ENCODE measurements around the gene UBTD1.

UBTD1 gene

GRCh38 chr10:97498841-97499560 is at the start of gene UBTD1:
Gene UBTD1 (plus strand): TSS chr10:97498924. CDS start chr10:97499204, 280 bp downstream.
- Histone ChIP-seq H3K9ac (peak within 1 kb of the TSS; percentile 81 to 93 (median 91)), H3K27me3 (peaks cover 14 to 39% (median 37%) of the 10 kb centered on the region in 11 experiments), H3K4me2 (peak within 1 kb of the TSS; percentile 84 to 100 (median 98)), H3K36me3 (peaks cover 0 to 12% (median 5%) of the 10 kb centered on the region in 11 experiments; a peak in 5 of 22 replicates), H3K4me3 (peak within 1 kb of the TSS; percentile 84 to 98 (median 92)), H3K27ac (peak within 1 kb of the TSS; percentile 72 to 93 (median 89)), H4K20me1 (peaks cover 25 to 77% (median 58%) of the 10 kb centered on the region in 11 experiments; a peak in 20 of 22 replicates), H3K9me3 (replicated peaks in 1 of 11) (0 out of 22 replicates have a peak, but pooled peaks cover 0 to 5% (median 0%) of the 10 kb centered on the region in 11 experiments), H3K4me1 (peaks cover 48 to 74% (median 50%) of the 10 kb centered on the region in 10 experiments)
- no peak for TF ChIP-seq Cebpa-rat (IDR thresholded peaks at IDR 0.05)

- H3K9ac ChIP-seq: no peak overlapping the region
- peaks cover 25 to 94% (median 84%) of the 10 kb centered on the region in 11 experiments; a peak in 21 of 22 replicates for H4K20me1 ChIP-seq
- H3K4me1 ChIP-seq: peaks cover 20 to 37% (median 24%) of the 10 kb centered on the region in 10 experiments
- no peak overlapping the region for H3K4me3 ChIP-seq
- H3K27ac ChIP-seq: no peak overlapping the region
- no peak overlapping the region; a peak in 1 of 22 replicates for H3K4me2 ChIP-seq
- H3K36me3 ChIP-seq: peaks cover 56 to 78% (median 59%) of the 10 kb centered on the region in 11 experiments
- TF ChIP-seq Cebpa-rat (IDR thresholded peaks at IDR 0.05): no peak
- H3K27me3 ChIP-seq: no peaks in the 10 kb centered on the region
- no peaks in the 10 kb centered on the region for H3K9me3 ChIP-seq (replicated peaks in 1 of 11)
These were observed 47.9 kb upstream of the UBTD1 start for GRCh38 chr10:97450828-97451227.

- no peak for TF ChIP-seq Cebpa-rat (IDR thresholded peaks at IDR 0.05)
- Histone ChIP-seq H3K27me3 (no peaks in the 10 kb centered on the region), H3K9me3 (replicated peaks in 1 of 11) (no peaks in the 10 kb centered on the region), H3K4me1 (peaks cover 18 to 37% (median 22%) of the 10 kb centered on the region in 10 experiments), H3K4me2 (no peak overlapping the region), H3K36me3 (peaks cover 64 to 86% (median 66%) of the 10 kb centered on the region in 11 experiments), H3K4me3 (no peak overlapping the region), H4K20me1 (peaks cover 24 to 98% (median 87%) of the 10 kb centered on the region in 11 experiments; a peak in 21 of 22 replicates), H3K9ac (no peak overlapping the region), H3K27ac (no peak overlapping the region)
These were observed 47.1 kb upstream of the UBTD1 start for GRCh38 chr10:97451605-97452004.

GRCh38 chr10:97452352-97452751 is 46.4 kb upstream of the UBTD1 start:
- Histone ChIP-seq H3K27ac (no peak overlapping the region), H4K20me1 (peaks cover 18 to 96% (median 84%) of the 10 kb centered on the region in 11 experiments; a peak in 21 of 22 replicates), H3K4me1 (peaks cover 11 to 30% (median 14%) of the 10 kb centered on the region in 10 experiments), H3K9ac (no peak overlapping the region), H3K4me3 (no peak overlapping the region), H3K4me2 (no peak overlapping the region), H3K36me3 (peaks cover 72 to 91% (median 74%) of the 10 kb centered on the region in 11 experiments), H3K27me3 (no peaks in the 10 kb centered on the region), H3K9me3 (replicated peaks in 1 of 11) (no peaks in the 10 kb centered on the region)
- TF ChIP-seq Cebpa-rat (IDR thresholded peaks at IDR 0.05): no peak

- no peak for TF ChIP-seq Cebpa-rat (IDR thresholded peaks at IDR 0.05)
- Histone ChIP-seq H3K36me3 (peaks cover 93 to 97% (median 95%) of the 10 kb centered on the region in 11 experiments), H4K20me1 (peaks cover 17 to 89% (median 65%) of the 10 kb centered on the region in 11 experiments; a peak in 21 of 22 replicates), H3K9ac (peak overlapping the region in 5 of 11 experiments; percentile 0 to 25 (median 9); a peak in 3 of 22 replicates), H3K4me3 (no peak overlapping the region), H3K27ac (no peak overlapping the region; a peak in 1 of 22 replicates), H3K9me3 (replicated peaks in 1 of 11) (no peaks in the 10 kb centered on the region), H3K27me3 (no peaks in the 10 kb centered on the region), H3K4me1 (peaks cover 0 to 11% (median 0%) of the 10 kb centered on the region in 10 experiments; a peak in 5 of 20 replicates), H3K4me2 (no peak overlapping the region)
These were observed 44.2 kb upstream of the UBTD1 start for GRCh38 chr10:97454330-97455036.

GRCh38 chr10:97456034-97456685 is 42.6 kb upstream of the UBTD1 start:
- peak overlapping the region in 1 of 11 experiments; percentile 25; a peak in 1 of 22 replicates for H3K9ac ChIP-seq
- H3K9me3 ChIP-seq (replicated peaks in 1 of 11): no peaks in the 10 kb centered on the region
- H4K20me1 ChIP-seq: peaks cover 11 to 87% (median 60%) of the 10 kb centered on the region in 11 experiments; a peak in 21 of 22 replicates
- TF ChIP-seq Cebpa-rat (IDR thresholded peaks at IDR 0.05): no peak
- H3K36me3 ChIP-seq: peaks cover 99 to 100% (median 100%) of the 10 kb centered on the region in 11 experiments
- H3K27ac ChIP-seq: no peak overlapping the region
- peaks cover 0 to 8% (median 0%) of the 10 kb centered on the region in 10 experiments; a peak in 2 of 20 replicates for H3K4me1 ChIP-seq
- H3K4me3 ChIP-seq: no peak overlapping the region
- H3K27me3 ChIP-seq: no peaks in the 10 kb centered on the region
- no peak overlapping the region for H3K4me2 ChIP-seq

- H3K4me2 ChIP-seq: no peak overlapping the region
- H3K4me3 ChIP-seq: no peak overlapping the region
- H3K9ac ChIP-seq: no peak overlapping the region; a peak in 1 of 22 replicates
- H3K27ac ChIP-seq: no peak overlapping the region
- TF ChIP-seq Cebpa-rat (IDR thresholded peaks at IDR 0.05): no peak
- no peaks in the 10 kb centered on the region for H3K27me3 ChIP-seq
- peaks cover 99 to 100% (median 100%) of the 10 kb centered on the region in 11 experiments for H3K36me3 ChIP-seq
- peaks cover 0 to 8% (median 0%) of the 10 kb centered on the region in 10 experiments; a peak in 2 of 20 replicates for H3K4me1 ChIP-seq
- H3K9me3 ChIP-seq (replicated peaks in 1 of 11): no peaks in the 10 kb centered on the region
- peaks cover 9 to 82% (median 55%) of the 10 kb centered on the region in 11 experiments; a peak in 21 of 22 replicates for H4K20me1 ChIP-seq
These were observed 42.0 kb upstream of the UBTD1 start for GRCh38 chr10:97456686-97457065.

GRCh38 chr10:97459111-97459510 is 39.6 kb upstream of the UBTD1 start:
- Histone ChIP-seq H3K4me1 (peaks cover 0 to 7% (median 0%) of the 10 kb centered on the region in 10 experiments; a peak in 2 of 20 replicates), H3K4me3 (no peak overlapping the region), H3K4me2 (no peak overlapping the region), H3K9ac (0 out of 22 replicates have a peak overlapping the region, but pooled peaks of 1 of the 11 experiments have one; percentile 7), H4K20me1 (peaks cover 0 to 70% (median 36%) of the 10 kb centered on the region in 11 experiments; a peak in 18 of 22 replicates), H3K36me3 (peaks cover 98 to 100% (median 100%) of the 10 kb centered on the region in 11 experiments), H3K27ac (no peak overlapping the region), H3K9me3 (replicated peaks in 1 of 11) (no peaks in the 10 kb centered on the region), H3K27me3 (no peaks in the 10 kb centered on the region)
- no peak for TF ChIP-seq Cebpa-rat (IDR thresholded peaks at IDR 0.05)
